ENCODE measurements around the gene TCEAL3.
A peak's percentile ranks its signal among the peaks of the same experiment; 100 is the strongest.

Gene TCEAL3

DNA sequence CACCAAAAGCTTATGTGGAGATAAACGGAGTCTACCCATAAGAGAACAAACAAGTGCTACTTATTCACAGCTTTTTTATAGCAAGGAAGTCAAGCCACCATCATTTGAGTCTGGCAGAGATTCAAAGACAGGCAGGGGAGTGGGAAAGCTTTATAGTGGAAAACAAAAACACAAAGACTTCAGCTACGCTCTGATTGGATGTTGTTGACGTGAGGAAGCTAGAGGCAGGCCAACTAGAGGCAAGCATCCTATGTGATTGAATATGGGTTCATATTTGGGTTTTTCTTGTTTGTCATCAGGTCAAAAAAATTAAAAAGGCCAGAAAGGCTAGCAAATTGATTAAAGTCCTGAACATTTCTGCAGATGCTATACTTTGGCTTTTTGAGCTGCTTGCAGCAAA is 23.2 kb upstream of the TCEAL3 start:
- Histone ChIP-seq H4K20me1 (ENCODE audit: insufficient read depth, low read length) (no peaks in the 10 kb centered on the region), H3K9me3 (ENCODE audit: insufficient read depth, low read length, severe bottlenecking) (no peaks in the 10 kb centered on the region), H3K27ac (ENCODE audit: low read length) (no peak overlapping the region), H3K9ac (ENCODE audit: low read depth, low read length) (peak overlapping the region; percentile 76; the same call in 1 of the 2 replicates), H3K27me3 (ENCODE audit: insufficient read depth, low read length, poor library complexity) (no peaks in the 10 kb centered on the region), H3K79me2 (ENCODE audit: insufficient read depth, low read length) (peaks cover 15% of the 10 kb centered on the region), H3K4me1 (ENCODE audit: insufficient read depth, low read length) (peaks cover 16% of the 10 kb centered on the region), H2AFZ (ENCODE audit: low read depth, low read length) (peak overlapping the region; percentile 93), H3K4me3 (ENCODE audit: low read depth in 1 of 2, low read length in 2 of 2) (peak overlapping the region in 1 of 2 experiments; percentile 92; a peak in 1 of 4 replicates), H3K4me2 (ENCODE audit: insufficient read depth, low read length) (peak overlapping the region; percentile 71; the same call in 1 of the 2 replicates), H3K36me3 (ENCODE audit: insufficient read depth, low read length) (peaks cover 9% of the 10 kb centered on the region; the same call in 1 of the 2 replicates)
- DNase-seq (no peak), ATAC-seq (ENCODE audit: insufficient read depth, low read depth) (no peak)
- TF ChIP-seq EZH2 (IDR thresholded peaks at IDR 0.05; ENCODE audit: borderline replicate concordance, low read depth, low read length, severe bottlenecking), result no peak
- TF ChIP-seq CTCF (IDR thresholded peaks at IDR 0.05; ENCODE audit: borderline replicate concordance, extremely low read depth, low read length, poor library complexity, severe bottlenecking), result no peak

- H3K9ac ChIP-seq (ENCODE audit: low read depth, low read length), result peak within 1 kb of the TSS; percentile 76
- peak; percentile 56 for DNase-seq
- H3K4me3 ChIP-seq (ENCODE audit: low read depth in 1 of 2, low read length in 2 of 2), result peak within 1 kb of the TSS; percentile 61 to 92; a peak in 3 of 4 replicates
- H3K4me2 ChIP-seq (ENCODE audit: insufficient read depth, low read length), result peak within 1 kb of the TSS; percentile 71
- no peaks in the 10 kb centered on the region for H4K20me1 ChIP-seq (ENCODE audit: insufficient read depth, low read length)
- H3K27ac ChIP-seq (ENCODE audit: low read length), result peak within 1 kb of the TSS; percentile 76
- H3K4me1 ChIP-seq (ENCODE audit: insufficient read depth, low read length), result peaks cover 16% of the 10 kb centered on the region
- H3K79me2 ChIP-seq (ENCODE audit: insufficient read depth, low read length), result peaks cover 15% of the 10 kb centered on the region
- ATAC-seq (ENCODE audit: insufficient read depth, low read depth), result peak; percentile 88
- no peak for TF ChIP-seq EZH2 (IDR thresholded peaks at IDR 0.05; ENCODE audit: borderline replicate concordance, low read depth, low read length, severe bottlenecking)
- no peak for TF ChIP-seq CTCF (IDR thresholded peaks at IDR 0.05; ENCODE audit: borderline replicate concordance, extremely low read depth, low read length, poor library complexity, severe bottlenecking)
- H3K36me3 ChIP-seq (ENCODE audit: insufficient read depth, low read length), result peaks cover 9% of the 10 kb centered on the region; the same call in 1 of the 2 replicates
- H2AFZ ChIP-seq (ENCODE audit: low read depth, low read length), result peak within 1 kb of the TSS; percentile 93
- no peaks in the 10 kb centered on the region for H3K27me3 ChIP-seq (ENCODE audit: insufficient read depth, low read length, poor library complexity)
- no peaks in the 10 kb centered on the region for H3K9me3 ChIP-seq (ENCODE audit: insufficient read depth, low read length, severe bottlenecking)
These were observed 22.1 kb upstream of the TCEAL3 start, which contains the start of gene TCEAL4 for GRCh38 chrX:103585411-103586313. TSS of gene TCEAL4 (plus strand) at chrX:103585515. CDS start at chrX:103586676, 1,161 bp downstream.

GRCh38 chrX:103586314-103586646 is 21.5 kb upstream of the TCEAL3 start:
- no peak for TF ChIP-seq EZH2 (IDR thresholded peaks at IDR 0.05; ENCODE audit: borderline replicate concordance, low read depth, low read length, severe bottlenecking)
- TF ChIP-seq CTCF (IDR thresholded peaks at IDR 0.05; ENCODE audit: borderline replicate concordance, extremely low read depth, low read length, poor library complexity, severe bottlenecking), result no peak
- Histone ChIP-seq H3K9me3 (ENCODE audit: insufficient read depth, low read length, severe bottlenecking) (no peaks in the 10 kb centered on the region), H3K36me3 (ENCODE audit: insufficient read depth, low read length) (peaks cover 9% of the 10 kb centered on the region; the same call in 1 of the 2 replicates), H3K4me1 (ENCODE audit: insufficient read depth, low read length) (peaks cover 16% of the 10 kb centered on the region), H3K4me2 (ENCODE audit: insufficient read depth, low read length) (peak overlapping the region; percentile 71), H3K9ac (ENCODE audit: low read depth, low read length) (peak overlapping the region; percentile 76), H4K20me1 (ENCODE audit: insufficient read depth, low read length) (no peaks in the 10 kb centered on the region), H3K79me2 (ENCODE audit: insufficient read depth, low read length) (peaks cover 15% of the 10 kb centered on the region), H2AFZ (ENCODE audit: low read depth, low read length) (peak overlapping the region; percentile 93), H3K27me3 (ENCODE audit: insufficient read depth, low read length, poor library complexity) (no peaks in the 10 kb centered on the region), H3K4me3 (ENCODE audit: low read depth in 1 of 2, low read length in 2 of 2) (peak overlapping the region; percentile 61 to 92; a peak in 3 of 4 replicates), H3K27ac (ENCODE audit: low read length) (peak overlapping the region; percentile 76)
- DNase-seq, result no peak
- ATAC-seq (ENCODE audit: insufficient read depth, low read depth), result peak; percentile 47
